GM12878 (cell line): Measurements from ENCODE around the gene TBCK.

Experiments
- CBX5 ChIP-seq: sonication (generic); IDR thresholded peaks from 2 replicates; pipeline ENCODE4 v1.6.1; 2016; ENCODE audit warnings: low read depth, moderate library complexity, mild to moderate bottlenecking, inconsistent platforms
- CREM ChIP-seq: IDR thresholded peaks from 2 replicates; pipeline ENCODE4 v1.6.1; 2014; ENCODE audit warnings: antibody characterized with exemption, low read depth
- EP300 ChIP-seq, 2 experiments: fragments of 150-350 bp in 1 of 2; IDR thresholded peaks; 2 replicates each; pipeline ENCODE4 v1.6.1; 2011 to 2012; ENCODE audit warnings: low read depth in 2 of 2, low read length in 2 of 2, borderline replicate concordance in 1 of 2, improper control_type of control experiment in 1 of 2, inconsistent platforms in 1 of 2; ENCODE audit not compliant: control insufficient read depth in 1 of 2
- JUND ChIP-seq: IDR thresholded peaks from 2 replicates; pipeline ENCODE4 v1.6.1; 2012; ENCODE audit warnings: low read depth, mild to moderate bottlenecking, low read length, improper control_type of control experiment, moderate library complexity
- MYC ChIP-seq: IDR thresholded peaks from 2 replicates; pipeline ENCODE4 v1.6.1; 2011; ENCODE audit warnings: mild to moderate bottlenecking, low read length, moderate library complexity, inconsistent platforms; ENCODE audit not compliant: insufficient read depth, insufficient replicate concordance, insufficient read length, severe bottlenecking
- POLR2A ChIP-seq: IDR thresholded peaks from 2 replicates; pipeline ENCODE4 v1.6.1; 2011; ENCODE audit warnings: low read depth, mild to moderate bottlenecking, low read length
- SIN3A ChIP-seq: IDR thresholded peaks from 2 replicates; pipeline ENCODE4 v1.6.1; 2012; ENCODE audit warnings: low read depth, low read length, improper control_type of control experiment
- TAF1 ChIP-seq: IDR thresholded peaks from 2 replicates; pipeline ENCODE4 v1.6.1; 2011; ENCODE audit warnings: mild to moderate bottlenecking, low read depth, low read length, borderline replicate concordance
- TARDBP ChIP-seq: IDR thresholded peaks from 2 replicates; pipeline ENCODE4 v1.6.1; 2016; ENCODE audit warnings: borderline replicate concordance
- ZNF274 ChIP-seq: IDR thresholded peaks from one replicate; pipeline ENCODE4 v1.8.0; 2011; ENCODE audit not compliant: insufficient read length, insufficient read depth
- TF ChIP-seq, protein P1 (sequence below): fragments of 450-650 bp; conservative IDR thresholded peaks from 2 replicates; pipeline ENCODE4 v1.6.1; 2017; ENCODE audit warnings: mild to moderate bottlenecking, moderate library complexity
- TF ChIP-seq, protein P2 (sequence below), 3 experiments: IDR thresholded peaks in 2 of 3; conservative IDR thresholded peaks in 1 of 3; 2 replicates each; pipeline ENCODE4 v1.5.1; 2011; ENCODE audit warnings: low read depth in 3 of 3, low read length in 3 of 3, mild to moderate bottlenecking in 3 of 3, control low read depth in 2 of 3, moderate library complexity in 2 of 3, inconsistent platforms in 1 of 3, mixed read lengths in 1 of 3; ENCODE audit not compliant: control insufficient read depth in 2 of 3, insufficient read depth in 1 of 3; ENCODE audit errors: extremely low read depth in 1 of 3
- TF ChIP-seq, protein P3 (sequence below): IDR thresholded peaks from 2 replicates; pipeline ENCODE4 v1.6.1; 2012; ENCODE audit warnings: low read depth, low read length, improper control_type of control experiment

DNA sequence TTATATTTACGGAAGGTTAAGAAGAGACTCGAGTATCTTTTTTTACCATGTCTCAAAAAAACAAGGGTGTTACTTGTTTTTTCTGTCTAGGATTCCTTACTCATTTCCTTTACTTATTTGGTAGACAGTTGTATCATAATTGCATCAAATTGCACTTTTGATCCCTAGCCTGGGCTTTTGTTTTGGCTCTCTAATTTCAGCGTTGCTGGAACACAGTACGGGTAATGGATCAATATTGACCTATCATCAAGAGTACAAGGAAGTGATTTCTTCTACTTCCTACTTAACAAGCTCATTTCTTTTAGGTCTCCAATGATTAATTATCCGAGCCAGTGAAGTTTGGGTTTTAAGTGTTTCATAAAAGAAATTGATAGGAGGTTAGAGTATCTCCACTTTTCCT lies 17.2 kb upstream of the TBCK start:
- no peak for TF ChIP-seq POLR2A
- no peak for TF ChIP-seq EP300 (IDR thresholded peaks at IDR 0.05; ENCODE audit: borderline replicate concordance in 1 of 2, control insufficient read depth in 1 of 2, low read depth in 2 of 2, low read length in 2 of 2)
- no peak for TF ChIP-seq JUND
- TF ChIP-seq MYC, result no peak
- no peak for TF ChIP-seq CBX5
- TF ChIP-seq, protein P1, sequence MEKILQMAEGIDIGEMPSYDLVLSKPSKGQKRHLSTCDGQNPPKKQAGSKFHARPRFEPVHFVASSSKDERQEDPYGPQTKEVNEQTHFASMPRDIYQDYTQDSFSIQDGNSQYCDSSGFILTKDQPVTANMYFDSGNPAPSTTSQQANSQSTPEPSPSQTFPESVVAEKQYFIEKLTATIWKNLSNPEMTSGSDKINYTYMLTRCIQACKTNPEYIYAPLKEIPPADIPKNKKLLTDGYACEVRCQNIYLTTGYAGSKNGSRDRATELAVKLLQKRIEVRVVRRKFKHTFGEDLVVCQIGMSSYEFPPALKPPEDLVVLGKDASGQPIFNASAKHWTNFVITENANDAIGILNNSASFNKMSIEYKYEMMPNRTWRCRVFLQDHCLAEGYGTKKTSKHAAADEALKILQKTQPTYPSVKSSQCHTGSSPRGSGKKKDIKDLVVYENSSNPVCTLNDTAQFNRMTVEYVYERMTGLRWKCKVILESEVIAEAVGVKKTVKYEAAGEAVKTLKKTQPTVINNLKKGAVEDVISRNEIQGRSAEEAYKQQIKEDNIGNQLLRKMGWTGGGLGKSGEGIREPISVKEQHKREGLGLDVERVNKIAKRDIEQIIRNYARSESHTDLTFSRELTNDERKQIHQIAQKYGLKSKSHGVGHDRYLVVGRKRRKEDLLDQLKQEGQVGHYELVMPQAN, result no peak
- no peak for TF ChIP-seq CREM
- TF ChIP-seq SIN3A, result no peak
- TF ChIP-seq, protein P2, sequence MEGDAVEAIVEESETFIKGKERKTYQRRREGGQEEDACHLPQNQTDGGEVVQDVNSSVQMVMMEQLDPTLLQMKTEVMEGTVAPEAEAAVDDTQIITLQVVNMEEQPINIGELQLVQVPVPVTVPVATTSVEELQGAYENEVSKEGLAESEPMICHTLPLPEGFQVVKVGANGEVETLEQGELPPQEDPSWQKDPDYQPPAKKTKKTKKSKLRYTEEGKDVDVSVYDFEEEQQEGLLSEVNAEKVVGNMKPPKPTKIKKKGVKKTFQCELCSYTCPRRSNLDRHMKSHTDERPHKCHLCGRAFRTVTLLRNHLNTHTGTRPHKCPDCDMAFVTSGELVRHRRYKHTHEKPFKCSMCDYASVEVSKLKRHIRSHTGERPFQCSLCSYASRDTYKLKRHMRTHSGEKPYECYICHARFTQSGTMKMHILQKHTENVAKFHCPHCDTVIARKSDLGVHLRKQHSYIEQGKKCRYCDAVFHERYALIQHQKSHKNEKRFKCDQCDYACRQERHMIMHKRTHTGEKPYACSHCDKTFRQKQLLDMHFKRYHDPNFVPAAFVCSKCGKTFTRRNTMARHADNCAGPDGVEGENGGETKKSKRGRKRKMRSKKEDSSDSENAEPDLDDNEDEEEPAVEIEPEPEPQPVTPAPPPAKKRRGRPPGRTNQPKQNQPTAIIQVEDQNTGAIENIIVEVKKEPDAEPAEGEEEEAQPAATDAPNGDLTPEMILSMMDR (IDR thresholded peaks at IDR 0.05 in 2 of 3, conservative IDR thresholded peaks at IDR 0.05 in 1 of 3; ENCODE audit: control insufficient read depth in 2 of 3, extremely low read depth in 1 of 3, insufficient read depth in 1 of 3, low read depth in 3 of 3, low read length in 3 of 3), result no peak
- no peak for TF ChIP-seq TAF1
- TF ChIP-seq ZNF274, result no peak
- no peak for TF ChIP-seq TARDBP
- TF ChIP-seq, protein P3, sequence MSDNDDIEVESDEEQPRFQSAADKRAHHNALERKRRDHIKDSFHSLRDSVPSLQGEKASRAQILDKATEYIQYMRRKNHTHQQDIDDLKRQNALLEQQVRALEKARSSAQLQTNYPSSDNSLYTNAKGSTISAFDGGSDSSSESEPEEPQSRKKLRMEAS, result no peak
